Keratinocyte (primary cell): ENCODE measurements around the gene KIR2DL1. TPM values are rescaled to one million over a fixed set of nuclear protein-coding genes. Genes with fewer than 3 reads are reported as not detected.
"Not testable (repeated sequence)": the region's sequence is repeated elsewhere in the genome, so short reads cannot be mapped to it uniquely, and the experiment has no call there.

Source experiments
- DNase-seq: peaks from one replicate; pipeline ENCODE4 v3.0.0-alpha.2; 2011; ENCODE audit warnings: low read depth, missing footprints, low spot score
- FAIRE-seq: peaks from 2 replicates; lab custom pipeline; 2011; peaks lifted over from hg19 to GRCh38; lab: Jason Lieb, UNC
- H2AFZ ChIP-seq: 2 replicates; pipeline ENCODE4 v1.6.0; 2012; ENCODE audit warnings: low read length, control low read depth, inconsistent platforms; ENCODE audit not compliant: control insufficient read depth
- H3K27ac ChIP-seq: 2 replicates; pipeline ENCODE4 v1.5.1; 2011; ENCODE audit warnings: low read length; ENCODE audit not compliant: control insufficient read depth, insufficient read depth
- H3K27me3 ChIP-seq: 3 replicates; pipeline ENCODE4 v1.6.0; 2011; ENCODE audit warnings: low read length; ENCODE audit not compliant: control insufficient read depth, insufficient read depth; ENCODE audit errors: extremely low read depth
- H3K36me3 ChIP-seq, 2 experiments: 2 replicates in 1 of 2; 3 replicates in 1 of 2; pipeline ENCODE4 v1.5.1; 2011; ENCODE audit warnings: low read length in 2 of 2, mild to moderate bottlenecking in 1 of 2; ENCODE audit not compliant: control insufficient read depth in 2 of 2, insufficient read depth in 2 of 2; ENCODE audit errors: extremely low read depth in 1 of 2
- H3K4me1 ChIP-seq: 3 replicates; pipeline ENCODE4 v1.5.1; 2011; ENCODE audit warnings: low read length; ENCODE audit not compliant: control insufficient read depth, insufficient read depth; ENCODE audit errors: extremely low read depth
- H3K4me2 ChIP-seq: 3 replicates; pipeline ENCODE4 v1.6.0; 2011; ENCODE audit warnings: low read depth, low read length; ENCODE audit not compliant: control insufficient read depth, insufficient read depth; ENCODE audit errors: extremely low read depth
- H3K4me3 ChIP-seq, 3 experiments: fragments of 200-600 bp in 1 of 3; sonication (generic) in 1 of 3; 2 replicates in 2 of 3; 3 replicates in 1 of 3; pipeline ENCODE4 v1.5.1; 2011 to 2016; ENCODE audit warnings: low read length in 3 of 3, mild to moderate bottlenecking in 3 of 3, control low read depth in 2 of 3, inconsistent platforms in 1 of 3, low read depth in 1 of 3, mixed read lengths in 1 of 3, mixed run types in 1 of 3, moderate library complexity in 1 of 3; ENCODE audit not compliant: control insufficient read depth in 2 of 3, insufficient read depth in 2 of 3; ENCODE audit errors: extremely low read depth in 1 of 3
- H3K79me2 ChIP-seq: 2 replicates; pipeline ENCODE4 v1.6.0; 2012; ENCODE audit warnings: low read length; ENCODE audit not compliant: control insufficient read depth, insufficient read depth
- H3K9ac ChIP-seq: 3 replicates; pipeline ENCODE4 v1.6.0; 2011; ENCODE audit warnings: low read length; ENCODE audit not compliant: control insufficient read depth, insufficient read depth; ENCODE audit errors: extremely low read depth
- H3K9me1 ChIP-seq: 3 replicates; pipeline ENCODE4 v1.6.0; 2011; ENCODE audit warnings: low read length; ENCODE audit not compliant: control insufficient read depth, insufficient read depth; ENCODE audit errors: extremely low read depth
- H3K9me3 ChIP-seq: 2 replicates; pipeline ENCODE4 v1.5.1; 2012; ENCODE audit warnings: low read depth, low read length; ENCODE audit not compliant: control insufficient read depth
- H4K20me1 ChIP-seq: 3 replicates; pipeline ENCODE4 v1.6.0; 2011; ENCODE audit warnings: low read length; ENCODE audit not compliant: control insufficient read depth, insufficient read depth; ENCODE audit errors: extremely low read depth
- CTCF ChIP-seq, 3 experiments: IDR thresholded peaks in 1 of 3; conservative IDR thresholded peaks in 1 of 3; optimal IDR thresholded peaks in 1 of 3; 2 replicates in 2 of 3; 3 replicates in 1 of 3; pipeline versions ENCODE3 to v1.5.1; 2011; ENCODE audit warnings: low read length in 3 of 3, mild to moderate bottlenecking in 3 of 3, moderate library complexity in 2 of 3, control low read depth in 1 of 3, inconsistent platforms in 1 of 3; ENCODE audit not compliant: insufficient read depth in 2 of 3; ENCODE audit errors: extremely low read depth in 1 of 3
- EZH2 ChIP-seq: IDR thresholded peaks from one replicate; pipeline ENCODE4 v1.6.1; 2012; ENCODE audit warnings: inconsistent platforms, mild to moderate bottlenecking, low read length, moderate library complexity
- dilution Hi-C: fragments of 300-500 bp; cut with MboI; formaldehyde crosslinking; loops from one replicate; pipeline ENCODE4 v1.7.0; 2020; ENCODE audit warnings: low sequenced_read_pairs; ENCODE audit not compliant: extremely low pct_ligation_motif_present
- polyA plus RNA-seq, 5 experiments: library from polyadenylated mRNA; depleted of rRNA in 3 of 5; stranded (reverse) in 3 of 5; stranded (forward) in 1 of 5; unstranded in 1 of 5; fragments of >200 nt; gene quantifications; 1 replicate in 1 of 5; 2 replicates in 3 of 5; 3 replicates in 1 of 5; pipeline versions ENCODE4 v1.2.1 to v1.2.3, GENCODE V29; 2011 to 2012; ENCODE audit warnings: missing spikeins in 2 of 5, low read depth in 1 of 5, low replicate concordance in 1 of 5

Gene KIR2DL1
- polyA plus RNA-seq, 1 donor (not counting 4 experiments of a cell fraction or from before 2014, with no cell fraction given), result not detected

DNA sequence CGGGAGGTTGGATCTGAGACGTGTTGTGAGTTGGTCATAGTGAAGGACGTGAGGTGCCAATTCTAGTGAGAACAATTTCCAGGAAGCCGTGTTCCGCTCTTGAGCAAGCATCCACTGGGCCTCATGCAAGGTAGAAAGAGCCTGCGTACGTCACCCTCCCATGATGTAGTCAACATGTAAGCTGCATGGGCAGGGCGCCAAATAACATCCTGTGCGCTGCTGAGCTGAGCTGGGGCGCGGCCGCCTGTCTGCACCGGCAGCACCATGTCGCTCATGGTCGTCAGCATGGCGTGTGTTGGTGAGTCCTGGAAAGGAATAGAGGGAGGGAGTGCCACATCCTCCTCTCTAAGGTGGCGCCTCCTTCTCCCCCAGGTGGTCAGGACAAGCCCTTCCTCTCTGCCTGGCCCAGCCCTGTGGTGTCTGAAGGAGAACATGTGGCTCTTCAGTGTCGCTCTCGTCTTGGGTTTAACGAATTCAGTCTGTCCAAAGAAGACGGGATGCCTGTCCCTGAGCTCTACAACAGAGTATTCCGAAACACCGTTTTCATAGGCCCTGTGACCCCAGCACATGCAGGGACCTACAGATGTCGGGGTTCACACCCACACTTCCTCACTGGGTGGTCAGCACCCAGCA, 16.6 kb downstream of the KIR2DL1 start:
- H3K4me2 ChIP-seq, DNase-seq, FAIRE-seq, H3K27me3 ChIP-seq, H3K4me3 ChIP-seq, H4K20me1 ChIP-seq, H3K27ac ChIP-seq, dilution Hi-C loops, H3K4me1 ChIP-seq, H2AFZ ChIP-seq, H3K36me3 ChIP-seq, H3K9ac ChIP-seq, H3K79me2 ChIP-seq, H3K9me1 ChIP-seq: not testable (repeated sequence)
- peaks cover 12% of the 10 kb centered on the region for H3K9me3 ChIP-seq

DNA sequence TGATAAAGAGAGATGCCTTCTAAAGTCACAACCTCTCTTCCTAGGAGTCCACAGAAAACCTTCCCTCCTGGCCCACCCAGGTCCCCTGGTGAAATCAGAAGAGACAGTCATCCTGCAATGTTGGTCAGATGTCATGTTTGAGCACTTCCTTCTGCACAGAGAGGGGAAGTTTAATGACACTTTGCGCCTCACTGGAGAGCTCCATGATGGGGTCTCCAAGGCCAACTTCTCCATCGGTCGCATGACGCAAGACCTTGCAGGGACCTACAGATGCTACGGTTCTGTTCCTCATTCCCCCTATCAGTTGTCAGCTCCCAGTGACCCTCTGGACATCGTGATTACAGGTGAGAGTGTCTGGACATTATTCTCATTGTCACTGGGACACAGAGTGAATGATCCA, 18.6 kb downstream of the KIR2DL1 start:
- H3K79me2 ChIP-seq, H2AFZ ChIP-seq, dilution Hi-C loops, FAIRE-seq, DNase-seq, H3K27ac ChIP-seq, H3K9me1 ChIP-seq, H3K9ac ChIP-seq, H3K4me2 ChIP-seq, H3K4me3 ChIP-seq, H3K4me1 ChIP-seq, H3K27me3 ChIP-seq, H3K36me3 ChIP-seq, H4K20me1 ChIP-seq: not testable (repeated sequence)
- peaks cover 14% of the 10 kb centered on the region for H3K9me3 ChIP-seq

DNA sequence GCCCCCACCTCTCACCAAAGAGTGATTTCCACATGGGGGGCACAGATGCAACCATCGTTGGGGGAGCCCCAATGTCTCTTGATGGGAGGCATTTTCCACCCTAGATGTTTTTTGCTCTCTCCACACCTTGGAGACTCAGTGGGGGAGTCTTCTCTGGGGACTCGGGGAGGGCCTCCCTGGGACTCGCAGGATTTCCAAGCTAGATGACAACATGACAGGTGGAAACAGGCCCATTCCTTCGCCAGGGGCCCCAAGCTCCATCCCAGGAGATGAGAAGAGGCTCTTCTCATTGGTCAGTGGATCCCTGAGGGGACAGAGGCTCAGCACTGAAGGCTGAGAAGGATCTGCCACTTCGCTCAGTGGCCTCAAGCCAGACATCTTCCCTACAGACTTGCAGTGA, 21.1 kb downstream of the KIR2DL1 start:
- H3K9me3 ChIP-seq, result peaks cover 14% of the 10 kb centered on the region

More for the DNA sequence above, 21.1 kb downstream of the KIR2DL1 start:
- Histone ChIP-seq H3K27me3 (no peaks in the 10 kb centered on the region), H3K4me1 (no peaks in the 10 kb centered on the region), H4K20me1 (no peaks in the 10 kb centered on the region), H3K9me1 (no peaks in the 10 kb centered on the region), H2AFZ (no peak overlapping the region), H3K27ac (no peak overlapping the region), H3K79me2 (no peaks in the 10 kb centered on the region), H3K4me3 (no peak overlapping the region), H3K4me2 (no peak overlapping the region), H3K9ac (no peak overlapping the region), H3K36me3 (no peaks in the 10 kb centered on the region)
- no peak for TF ChIP-seq CTCF (optimal IDR thresholded peaks at IDR 0.05 in 1 of 3, IDR thresholded peaks at IDR 0.05 in 1 of 3, conservative IDR thresholded peaks at IDR 0.05 in 1 of 3; ENCODE audit: extremely low read depth in 1 of 3, insufficient read depth in 2 of 3, low read length in 3 of 3)
- TF ChIP-seq EZH2, result no peak
- dilution Hi-C loops, result no loop called here
- FAIRE-seq, result no peak
- DNase-seq, result no peak
